DND-41 (cell line): ENCODE data around the gene HTT.

Experiments used
- ATAC-seq: fragments of 200-7000 bp; cut with Tn5 transposase; 3 replicates; pipeline ENCODE4 v1.9.1; 2021; ENCODE audit warnings: low read depth; ENCODE audit not compliant: insufficient read depth
- DNase-seq: peaks from one replicate; pipeline ENCODE4 v3.0.0-alpha.2; 2020
- H2AFZ ChIP-seq: 2 replicates; pipeline ENCODE4 v1.6.0; 2012; ENCODE audit warnings: low read depth, low read length
- H3K27ac ChIP-seq: 2 replicates; pipeline ENCODE4 v1.5.1; 2012; ENCODE audit warnings: low read length, inconsistent platforms
- H3K27me3 ChIP-seq: fragments of 200-600 bp; sonication (generic); 2 replicates; pipeline ENCODE4 v1.6.0; 2012; ENCODE audit warnings: low read length, mild to moderate bottlenecking, inconsistent platforms; ENCODE audit not compliant: insufficient read depth, poor library complexity
- H3K36me3 ChIP-seq: 2 replicates; pipeline ENCODE4 v1.5.1; 2012; ENCODE audit warnings: low read length, inconsistent platforms; ENCODE audit not compliant: insufficient read depth
- H3K4me1 ChIP-seq: 2 replicates; pipeline ENCODE4 v1.5.1; 2012; ENCODE audit warnings: mild to moderate bottlenecking, low read length; ENCODE audit not compliant: insufficient read depth
- H3K4me2 ChIP-seq: 2 replicates; pipeline ENCODE4 v1.6.0; 2012; ENCODE audit warnings: mild to moderate bottlenecking, moderate library complexity, low read length, inconsistent platforms; ENCODE audit not compliant: insufficient read depth
- H3K4me3 ChIP-seq, 2 experiments: fragments of 200-600 bp in 1 of 2; shearing (Covaris generic) in 1 of 2; 2 replicates each; pipeline ENCODE4 v1.5.1; 2012 to 2016; ENCODE audit warnings: inconsistent platforms in 2 of 2, low read length in 2 of 2, mild to moderate bottlenecking in 2 of 2, low read depth in 1 of 2, moderate library complexity in 1 of 2
- H3K79me2 ChIP-seq: 2 replicates; pipeline ENCODE4 v1.6.0; 2012; ENCODE audit warnings: low read length, inconsistent platforms; ENCODE audit not compliant: insufficient read depth
- H3K9ac ChIP-seq: 2 replicates; pipeline ENCODE4 v1.6.0; 2012; ENCODE audit warnings: low read depth, mild to moderate bottlenecking, inconsistent platforms, low read length, moderate library complexity
- H3K9me3 ChIP-seq: 2 replicates; pipeline ENCODE4 v1.5.1; 2012; ENCODE audit warnings: low read length, moderate library complexity, mild to moderate bottlenecking, inconsistent platforms; ENCODE audit not compliant: insufficient read depth, severe bottlenecking
- H4K20me1 ChIP-seq: 2 replicates; pipeline ENCODE4 v1.6.0; 2012; ENCODE audit warnings: low read length; ENCODE audit not compliant: insufficient read depth
- EZH2 ChIP-seq: IDR thresholded peaks from 3 replicates; pipeline ENCODE4 v1.6.1; 2012; ENCODE audit warnings: borderline replicate concordance, low read depth, mild to moderate bottlenecking, moderate library complexity, low read length, inconsistent platforms; ENCODE audit not compliant: severe bottlenecking
- TF ChIP-seq, protein P1 (sequence below): IDR thresholded peaks from 2 replicates; pipeline ENCODE4 v1.5.1; 2012; ENCODE audit warnings: borderline replicate concordance, low read length, moderate library complexity, mild to moderate bottlenecking; ENCODE audit not compliant: poor library complexity, severe bottlenecking; ENCODE audit errors: extremely low read depth

The HTT gene

GRCh38 chr4:3116955-3117354, 42.5 kb downstream of the HTT start:
- Histone ChIP-seq H4K20me1 (peaks cover 5% of the 10 kb centered on the region), H3K9me3 (no peaks in the 10 kb centered on the region), H2AFZ (no peak overlapping the region), H3K79me2 (no peaks in the 10 kb centered on the region; the same call in 1 of the 2 replicates), H3K9ac (no peak overlapping the region), H3K4me1 (no peaks in the 10 kb centered on the region), H3K27ac (no peak overlapping the region), H3K4me2 (no peak overlapping the region), H3K27me3 (no peaks in the 10 kb centered on the region), H3K36me3 (peaks cover 84% of the 10 kb centered on the region), H3K4me3 (no peak overlapping the region)
- TF ChIP-seq, protein P1, sequence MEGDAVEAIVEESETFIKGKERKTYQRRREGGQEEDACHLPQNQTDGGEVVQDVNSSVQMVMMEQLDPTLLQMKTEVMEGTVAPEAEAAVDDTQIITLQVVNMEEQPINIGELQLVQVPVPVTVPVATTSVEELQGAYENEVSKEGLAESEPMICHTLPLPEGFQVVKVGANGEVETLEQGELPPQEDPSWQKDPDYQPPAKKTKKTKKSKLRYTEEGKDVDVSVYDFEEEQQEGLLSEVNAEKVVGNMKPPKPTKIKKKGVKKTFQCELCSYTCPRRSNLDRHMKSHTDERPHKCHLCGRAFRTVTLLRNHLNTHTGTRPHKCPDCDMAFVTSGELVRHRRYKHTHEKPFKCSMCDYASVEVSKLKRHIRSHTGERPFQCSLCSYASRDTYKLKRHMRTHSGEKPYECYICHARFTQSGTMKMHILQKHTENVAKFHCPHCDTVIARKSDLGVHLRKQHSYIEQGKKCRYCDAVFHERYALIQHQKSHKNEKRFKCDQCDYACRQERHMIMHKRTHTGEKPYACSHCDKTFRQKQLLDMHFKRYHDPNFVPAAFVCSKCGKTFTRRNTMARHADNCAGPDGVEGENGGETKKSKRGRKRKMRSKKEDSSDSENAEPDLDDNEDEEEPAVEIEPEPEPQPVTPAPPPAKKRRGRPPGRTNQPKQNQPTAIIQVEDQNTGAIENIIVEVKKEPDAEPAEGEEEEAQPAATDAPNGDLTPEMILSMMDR = no peak
- TF ChIP-seq EZH2 = no peak
- ATAC-seq (no peak), DNase-seq (no peak)

DNA sequence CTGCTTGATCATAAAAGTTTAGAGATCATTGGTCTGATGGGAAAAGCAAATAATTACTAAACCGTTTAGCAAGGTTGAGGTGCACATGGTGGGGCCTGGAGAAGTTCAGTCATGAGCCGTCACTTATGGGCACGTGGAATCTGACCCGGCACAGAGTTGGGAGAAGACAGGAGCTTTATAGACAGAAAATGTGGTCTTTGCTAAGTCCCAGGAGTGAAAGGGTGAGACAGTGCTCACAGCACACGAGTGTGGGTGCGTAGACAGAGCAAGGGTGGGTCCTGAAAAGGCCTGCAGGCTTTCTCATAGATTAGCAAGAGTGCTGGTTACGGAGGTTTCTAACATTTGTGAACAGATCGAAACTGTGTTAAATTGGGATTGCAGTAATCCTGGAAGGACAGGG, 43.8 kb downstream of the HTT start:
- Histone ChIP-seq H3K36me3 (peaks cover 82% of the 10 kb centered on the region), H4K20me1 (peaks cover 5% of the 10 kb centered on the region; the same call in 1 of the 2 replicates), H3K9me3 (no peaks in the 10 kb centered on the region), H3K79me2 (no peaks in the 10 kb centered on the region), H3K4me2 (no peak overlapping the region), H3K9ac (no peak overlapping the region), H3K4me3 (no peak overlapping the region), H3K27ac (no peak overlapping the region), H3K27me3 (no peaks in the 10 kb centered on the region), H3K4me1 (no peaks in the 10 kb centered on the region), H2AFZ (no peak overlapping the region)
- TF ChIP-seq, protein P1 = no peak
- TF ChIP-seq EZH2 = no peak
- ATAC-seq (no peak), DNase-seq (no peak)

- Histone ChIP-seq H3K27me3 (no peaks in the 10 kb centered on the region), H3K9ac (no peak overlapping the region), H3K9me3 (no peaks in the 10 kb centered on the region), H3K4me1 (no peaks in the 10 kb centered on the region), H4K20me1 (peaks cover 5% of the 10 kb centered on the region; the same call in 1 of the 2 replicates), H3K27ac (no peak overlapping the region), H3K79me2 (no peaks in the 10 kb centered on the region), H3K4me3 (no peak overlapping the region), H2AFZ (no peak overlapping the region), H3K36me3 (peaks cover 75% of the 10 kb centered on the region), H3K4me2 (no peak overlapping the region)
- TF ChIP-seq, protein P1 = no peak
- TF ChIP-seq EZH2 = no peak
- no peak for DNase-seq
- no peak for ATAC-seq
Measured at GRCh38 chr4:3119464-3119863, 45.0 kb downstream of the HTT start.

- no peak for TF ChIP-seq EZH2
- TF ChIP-seq, protein P1 = no peak
- DNase-seq (no peak), ATAC-seq (no peak)
- Histone ChIP-seq H3K4me1 (no peaks in the 10 kb centered on the region), H3K36me3 (peaks cover 63% of the 10 kb centered on the region), H3K9me3 (no peaks in the 10 kb centered on the region), H3K79me2 (no peaks in the 10 kb centered on the region), H3K27me3 (no peaks in the 10 kb centered on the region), H3K9ac (no peak overlapping the region), H2AFZ (no peak overlapping the region), H3K4me3 (no peak overlapping the region), H4K20me1 (no peaks in the 10 kb centered on the region), H3K27ac (no peak overlapping the region), H3K4me2 (no peak overlapping the region)
Measured at GRCh38 chr4:3121110-3121509, 46.6 kb downstream of the HTT start.
